Measurements from ENCODE around the gene MYO5B.
"Not testable (repeated sequence)": the region's sequence is repeated elsewhere in the genome, so short reads cannot be mapped to it uniquely, and the experiment has no call there.

MYO5B gene

GRCh38 chr18:50104421-50104820 is 90.5 kb downstream of the MYO5B start:
- H3K36me3 Mint-ChIP-seq (ENCODE audit: insufficient read depth): no peaks in the 10 kb centered on the region
- no peak overlapping the region for H3K27ac Mint-ChIP-seq (ENCODE audit: low read depth)
- H3K9me3 Mint-ChIP-seq: no peaks in the 10 kb centered on the region
- DNase-seq (ENCODE audit: low spot score in 2 of 2): no peak
- H3K4me3 Mint-ChIP-seq: no peak overlapping the region
- no peak for ATAC-seq (replicated peaks; ENCODE audit: extremely low read depth, poor library complexity, severe bottlenecking)
- H3K4me1 Mint-ChIP-seq: no peaks in the 10 kb centered on the region
- peaks cover 50% of the 10 kb centered on the region for H3K27me3 Mint-ChIP-seq

- H3K4me1 Mint-ChIP-seq: no peaks in the 10 kb centered on the region
- no peaks in the 10 kb centered on the region for H3K36me3 Mint-ChIP-seq (ENCODE audit: insufficient read depth)
- DNase-seq (ENCODE audit: low spot score in 2 of 2) (no peak), ATAC-seq (replicated peaks; ENCODE audit: extremely low read depth, poor library complexity, severe bottlenecking) (no peak)
- no peak overlapping the region for H3K4me3 Mint-ChIP-seq
- H3K27ac Mint-ChIP-seq (ENCODE audit: low read depth): no peak overlapping the region
- peaks cover 68% of the 10 kb centered on the region for H3K27me3 Mint-ChIP-seq
- H3K9me3 Mint-ChIP-seq: no peaks in the 10 kb centered on the region
These were observed 95.1 kb downstream of the MYO5B start for GRCh38 chr18:50099725-50100407.

GRCh38 chr18:50097702-50098101 is 97.2 kb downstream of the MYO5B start:
- no peaks in the 10 kb centered on the region for H3K9me3 Mint-ChIP-seq
- no peak overlapping the region for H3K27ac Mint-ChIP-seq (ENCODE audit: low read depth)
- H3K4me3 Mint-ChIP-seq: no peak overlapping the region
- no peaks in the 10 kb centered on the region for H3K4me1 Mint-ChIP-seq
- DNase-seq (ENCODE audit: low spot score in 2 of 2) (no peak), ATAC-seq (replicated peaks; ENCODE audit: extremely low read depth, poor library complexity, severe bottlenecking) (no peak)
- H3K27me3 Mint-ChIP-seq: peaks cover 56% of the 10 kb centered on the region
- H3K36me3 Mint-ChIP-seq (ENCODE audit: insufficient read depth): no peaks in the 10 kb centered on the region

- no peaks in the 10 kb centered on the region for H3K4me1 Mint-ChIP-seq
- H3K9me3 Mint-ChIP-seq: no peaks in the 10 kb centered on the region
- no peaks in the 10 kb centered on the region for H3K36me3 Mint-ChIP-seq (ENCODE audit: insufficient read depth)
- ATAC-seq (replicated peaks; ENCODE audit: extremely low read depth, poor library complexity, severe bottlenecking): no peak
- H3K27ac Mint-ChIP-seq (ENCODE audit: low read depth): no peak overlapping the region
- peaks cover 56% of the 10 kb centered on the region for H3K27me3 Mint-ChIP-seq
- H3K4me3 Mint-ChIP-seq: no peak overlapping the region
- DNase-seq (ENCODE audit: low spot score in 2 of 2): no peak
These were observed 98.0 kb downstream of the MYO5B start for GRCh38 chr18:50096766-50097435.

- H3K27me3 Mint-ChIP-seq: peaks cover 56% of the 10 kb centered on the region
- not testable (repeated sequence) for H3K9me3 Mint-ChIP-seq; ATAC-seq (replicated peaks; ENCODE audit: extremely low read depth, poor library complexity, severe bottlenecking); H3K4me1 Mint-ChIP-seq; H3K4me3 Mint-ChIP-seq; H3K27ac Mint-ChIP-seq (ENCODE audit: low read depth); H3K36me3 Mint-ChIP-seq (ENCODE audit: insufficient read depth); DNase-seq (ENCODE audit: low spot score in 2 of 2)
These were observed 100.2 kb downstream of the MYO5B start for GRCh38 chr18:50094786-50095185.

- ATAC-seq (replicated peaks; ENCODE audit: extremely low read depth, poor library complexity, severe bottlenecking) (no peak), DNase-seq (ENCODE audit: low spot score in 2 of 2) (no peak)
- Mint-ChIP-seq H3K4me1 (no peaks in the 10 kb centered on the region), H3K9me3 (no peaks in the 10 kb centered on the region), H3K27ac (ENCODE audit: low read depth) (no peak overlapping the region), H3K4me3 (no peak overlapping the region), H3K36me3 (ENCODE audit: insufficient read depth) (peaks cover 2% of the 10 kb centered on the region), H3K27me3 (peaks cover 59% of the 10 kb centered on the region)
These were observed 100.7 kb downstream of the MYO5B start for GRCh38 chr18:50094221-50094773.

GRCh38 chr18:50093366-50094064 is 101.4 kb downstream of the MYO5B start:
- no peak overlapping the region for H3K27ac Mint-ChIP-seq (ENCODE audit: low read depth)
- ATAC-seq (replicated peaks; ENCODE audit: extremely low read depth, poor library complexity, severe bottlenecking) (no peak), DNase-seq (ENCODE audit: low spot score in 2 of 2) (no peak)
- H3K36me3 Mint-ChIP-seq (ENCODE audit: insufficient read depth): peaks cover 2% of the 10 kb centered on the region
- peaks cover 53% of the 10 kb centered on the region for H3K27me3 Mint-ChIP-seq
- no peaks in the 10 kb centered on the region for H3K4me1 Mint-ChIP-seq
- H3K4me3 Mint-ChIP-seq: no peak overlapping the region
- no peaks in the 10 kb centered on the region for H3K9me3 Mint-ChIP-seq

- DNase-seq (ENCODE audit: low spot score in 2 of 2): no peak
- Mint-ChIP-seq H3K36me3 (ENCODE audit: insufficient read depth) (peaks cover 2% of the 10 kb centered on the region), H3K4me3 (no peak overlapping the region), H3K27ac (ENCODE audit: low read depth) (no peak overlapping the region), H3K27me3 (peaks cover 60% of the 10 kb centered on the region), H3K9me3 (no peaks in the 10 kb centered on the region), H3K4me1 (no peaks in the 10 kb centered on the region)
- ATAC-seq (replicated peaks; ENCODE audit: extremely low read depth, poor library complexity, severe bottlenecking): no peak
These were observed 102.6 kb downstream of the MYO5B start for GRCh38 chr18:50092245-50092805.

GRCh38 chr18:50091509-50092244 is 103.3 kb downstream of the MYO5B start:
- no peak overlapping the region for H3K27ac Mint-ChIP-seq (ENCODE audit: low read depth)
- ATAC-seq (replicated peaks; ENCODE audit: extremely low read depth, poor library complexity, severe bottlenecking) (no peak), DNase-seq (ENCODE audit: low spot score in 2 of 2) (no peak)
- no peaks in the 10 kb centered on the region for H3K9me3 Mint-ChIP-seq
- H3K27me3 Mint-ChIP-seq: peaks cover 62% of the 10 kb centered on the region
- H3K36me3 Mint-ChIP-seq (ENCODE audit: insufficient read depth): peaks cover 2% of the 10 kb centered on the region
- no peaks in the 10 kb centered on the region for H3K4me1 Mint-ChIP-seq
- H3K4me3 Mint-ChIP-seq: no peak overlapping the region

GRCh38 chr18:50090370-50091312 is 104.3 kb downstream of the MYO5B start:
- Mint-ChIP-seq H3K36me3 (ENCODE audit: insufficient read depth) (peaks cover 2% of the 10 kb centered on the region), H3K27ac (ENCODE audit: low read depth) (no peak overlapping the region), H3K9me3 (no peaks in the 10 kb centered on the region), H3K27me3 (peaks cover 61% of the 10 kb centered on the region), H3K4me3 (no peak overlapping the region), H3K4me1 (no peaks in the 10 kb centered on the region)
- no peak for ATAC-seq (replicated peaks; ENCODE audit: extremely low read depth, poor library complexity, severe bottlenecking)
- no peak for DNase-seq (ENCODE audit: low spot score in 2 of 2)

GRCh38 chr18:50089702-50090101 is 105.2 kb downstream of the MYO5B start:
- H3K4me1 Mint-ChIP-seq: no peaks in the 10 kb centered on the region
- H3K27me3 Mint-ChIP-seq: peaks cover 64% of the 10 kb centered on the region
- peaks cover 2% of the 10 kb centered on the region for H3K36me3 Mint-ChIP-seq (ENCODE audit: insufficient read depth)

More at GRCh38 chr18:50089702-50090101, 105.2 kb downstream of the MYO5B start:
- H3K27ac Mint-ChIP-seq (ENCODE audit: low read depth): no peak overlapping the region
- no peak for DNase-seq (ENCODE audit: low spot score in 2 of 2)
- H3K9me3 Mint-ChIP-seq: no peaks in the 10 kb centered on the region
- no peak overlapping the region for H3K4me3 Mint-ChIP-seq
- ATAC-seq (replicated peaks; ENCODE audit: extremely low read depth, poor library complexity, severe bottlenecking): no peak
